Left lung (tissue), 10 donors: ENCODE data around the gene TGFBI. TPM values are rescaled to one million over a fixed set of nuclear protein-coding genes. Genes with fewer than 3 reads are reported as not detected.

ENCODE experiments used
- ATAC-seq: fragments of 200-7000 bp; cut with Tn5 transposase; one replicate; pipeline ENCODE4 v1.9.1; 2020; ENCODE audit warnings: moderate library complexity
- DNase-seq, 4 donors: peaks; one replicate each; pipeline ENCODE4 v3.0.0-alpha.2; 2013 to 2020
- H3K27ac ChIP-seq, 2 donors: fragments of 200-600 bp; sonication (generic) in 1 of 2; one replicate each; pipeline versions ENCODE4 v1.5.0 to v1.8.0; 2020 to 2021
- H3K27me3 ChIP-seq, 2 donors: fragments of 200-600 bp; sonication (generic) in 1 of 2; one replicate each; pipeline versions ENCODE4 v1.5.0 to v1.8.0; 2020 to 2021
- H3K36me3 ChIP-seq, 2 donors: fragments of 200-600 bp; sonication (generic) in 1 of 2; one replicate each; pipeline versions ENCODE4 v1.5.0 to v1.8.0; 2020 to 2021
- H3K4me1 ChIP-seq, 2 donors: fragments of 200-600 bp; one replicate each; pipeline ENCODE4 v1.8.0; 2021
- H3K4me3 ChIP-seq, 2 donors: fragments of 200-600 bp; sonication (generic) in 1 of 2; one replicate each; pipeline versions ENCODE4 v1.5.0 to v1.8.0; 2020 to 2021; ENCODE audit warnings: mild to moderate bottlenecking in 1 of 2
- H3K9me3 ChIP-seq, 2 donors: fragments of 200-600 bp; sonication (generic) in 1 of 2; one replicate each; pipeline versions ENCODE4 v1.5.0 to v1.8.0; 2020 to 2021
- CTCF ChIP-seq, 2 donors: fragments of 200-600 bp; sonication (generic) in 1 of 2; IDR thresholded peaks; one replicate each; pipeline versions ENCODE4 v1.5.0 to v1.8.0; 2021; ENCODE audit warnings: antibody characterized with exemption in 2 of 2
- intact Hi-C, 2 donors: fragments of 100-400 bp; cut with DNase I; formaldehyde crosslinking; loops; one replicate each; pipeline versions ENCODE4 v1.11.2 to v1.14.2; 2022
- polyA plus RNA-seq, 6 donors: library from polyadenylated mRNA; unstranded; fragments of 120-200 nt; gene quantifications; one replicate each; pipeline ENCODE4 v1.2.1, GENCODE V29; 2013; ENCODE audit not compliant: insufficient read length in 6 of 6
- total RNA-seq, 2 donors: library from RNA; stranded (reverse); fragmentation: NEBNext Ultra II Directional; extraction: Animal tissue kit (Norgen Biotek cat#: 25700); gene quantifications; one replicate each; pipeline ENCODE4 v1.2.1, GENCODE V29; 2021
- donor health status: DM: no; HTN: yes; CAD: no.
- donor health status: DM: no; HTN: no; CAD: no.

Gene TGFBI
- total and polyA plus RNA-seq, 8 donors: 124 to 222 (median 146) TPM

GRCh38 chr5:136037001-136037705 lies 8.4 kb downstream of the TGFBI start:
- Histone ChIP-seq H3K36me3 (peaks cover 0 to 18% of the 10 kb centered on the region in 2 donors), H3K27ac (peak overlapping the region; percentile 26 to 59), H3K9me3 (no peaks in the 10 kb centered on the region), H3K27me3 (no peaks in the 10 kb centered on the region), H3K4me3 (no peak overlapping the region), H3K4me1 (peaks cover 7 to 34% of the 10 kb centered on the region in 2 donors)
- ATAC-seq: peak; percentile 25
- intact Hi-C loops: no loop called here
- TF ChIP-seq CTCF (IDR thresholded peaks at IDR 0.05): no peak
- no peak for DNase-seq

DNA sequence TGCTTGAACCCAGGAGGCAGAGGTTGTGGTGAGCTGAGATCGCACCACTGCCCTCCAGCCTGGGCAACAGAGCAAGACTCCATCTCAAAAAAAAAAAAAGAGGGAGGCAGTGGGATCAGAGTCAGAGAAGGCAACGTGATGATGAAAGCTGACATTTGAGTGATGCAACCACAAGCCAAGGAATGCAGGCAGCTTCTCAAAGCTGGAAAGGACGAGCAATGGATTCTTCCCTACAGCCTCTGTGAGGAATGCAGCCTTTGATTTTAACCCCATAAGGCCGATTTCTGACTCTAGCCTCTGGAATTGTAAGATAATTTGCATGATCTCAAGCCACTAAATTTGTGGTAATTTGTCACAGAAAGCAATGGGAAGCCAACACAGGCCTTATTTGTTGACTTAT lies 9.8 kb downstream of the TGFBI start:
- no peak for TF ChIP-seq CTCF (IDR thresholded peaks at IDR 0.05)
- Histone ChIP-seq H3K27ac (no peak overlapping the region), H3K27me3 (no peaks in the 10 kb centered on the region), H3K36me3 (peaks cover 0 to 22% of the 10 kb centered on the region in 2 donors), H3K4me1 (peaks cover 7 to 30% of the 10 kb centered on the region in 2 donors), H3K9me3 (no peaks in the 10 kb centered on the region), H3K4me3 (no peak overlapping the region)
- no peak for DNase-seq
- no peak for ATAC-seq
- intact Hi-C loops: no loop called here

DNA sequence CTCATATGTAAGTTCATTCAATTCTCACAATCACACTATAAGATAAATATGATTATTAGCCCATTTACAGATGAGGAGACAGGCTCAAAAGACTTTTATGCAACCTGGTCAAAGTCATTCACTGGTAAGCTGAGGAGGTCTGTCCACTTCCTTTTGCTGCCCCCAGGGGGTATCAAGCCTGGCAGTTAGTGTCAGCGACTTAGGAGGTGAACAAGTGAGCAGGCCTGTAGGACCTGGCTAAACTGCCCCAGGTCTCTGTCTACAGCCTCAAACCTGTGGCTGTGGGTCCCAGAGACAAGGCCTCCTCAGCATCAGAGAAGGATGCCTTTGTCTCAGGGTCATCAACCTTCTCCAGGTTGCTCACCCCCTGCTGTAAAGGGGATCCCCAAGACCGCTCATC lies 10.4 kb downstream of the TGFBI start:
- Histone ChIP-seq H3K9me3 (no peaks in the 10 kb centered on the region), H3K36me3 (peaks cover 0 to 28% of the 10 kb centered on the region in 2 donors), H3K27me3 (no peaks in the 10 kb centered on the region), H3K4me3 (no peak overlapping the region), H3K27ac (no peak overlapping the region), H3K4me1 (peaks cover 7 to 30% of the 10 kb centered on the region in 2 donors)
- DNase-seq: peak in 1 of 4 donors; percentile 8
- ATAC-seq: no peak
- TF ChIP-seq CTCF (IDR thresholded peaks at IDR 0.05): no peak
- intact Hi-C loops: no loop called here

GRCh38 chr5:136040746-136041415 lies 12.1 kb downstream of the TGFBI start:
- intact Hi-C loops: no loop called here
- TF ChIP-seq CTCF (IDR thresholded peaks at IDR 0.05): no peak
- Histone ChIP-seq H3K27me3 (no peaks in the 10 kb centered on the region), H3K27ac (no peak overlapping the region), H3K9me3 (no peaks in the 10 kb centered on the region), H3K36me3 (peaks cover 0 to 32% of the 10 kb centered on the region in 2 donors), H3K4me3 (no peak overlapping the region), H3K4me1 (peaks cover 7 to 28% of the 10 kb centered on the region in 2 donors)
- ATAC-seq (peak; percentile 74), DNase-seq (peak in 1 of 4 donors; percentile 16)

DNA sequence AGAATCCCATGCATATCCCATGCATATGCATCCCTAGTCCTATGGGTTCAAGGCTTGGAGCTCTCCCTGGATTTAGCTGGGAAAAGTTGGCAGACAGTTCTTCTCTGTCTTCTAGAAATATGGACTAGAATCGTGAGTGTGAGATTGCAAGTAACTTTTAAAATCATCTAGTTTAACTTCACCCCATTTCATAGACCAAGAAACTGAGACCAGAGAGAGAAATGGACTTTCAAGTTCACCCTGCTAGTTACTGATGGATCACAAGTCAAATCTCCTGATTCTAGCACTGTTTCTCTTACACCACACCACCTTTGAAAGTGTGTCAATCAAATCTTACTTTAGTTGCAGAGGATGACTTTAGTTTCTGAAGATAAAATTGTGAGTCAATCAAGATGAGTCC lies 13.4 kb downstream of the TGFBI start:
- H3K27me3 ChIP-seq: no peaks in the 10 kb centered on the region
- no peak overlapping the region for H3K4me3 ChIP-seq
- intact Hi-C loops: no loop called here
- no peaks in the 10 kb centered on the region for H3K9me3 ChIP-seq
- TF ChIP-seq CTCF (IDR thresholded peaks at IDR 0.05): no peak
- DNase-seq (no peak), ATAC-seq (no peak)
- H3K27ac ChIP-seq: no peak overlapping the region
- peaks cover 0 to 19% of the 10 kb centered on the region in 2 donors for H3K4me1 ChIP-seq
- H3K36me3 ChIP-seq: peaks cover 0 to 36% of the 10 kb centered on the region in 2 donors
